ENCODE measurements around the gene SHANK1.

- TF ChIP-seq POLR2AphosphoS5 (IDR thresholded peaks at IDR 0.05) (no peak), POLR2A (IDR thresholded peaks at IDR 0.05) (no peak)
Measured at GRCh38 chr19:50695251-50696093, 24.1 kb downstream of the SHANK1 start.
